KOPT-K1 (cell line): ENCODE data around the gene PRUNE2.
"Not testable (repeated sequence)": the region's sequence is repeated elsewhere in the genome, so short reads cannot be mapped to it uniquely, and the experiment has no call there.

Experiments used
- H3K27ac ChIP-seq: fragments of 200-600 bp; sonication (generic); 2 replicates; pipeline ENCODE4 v1.5.1; 2016; ENCODE audit warnings: antibody characterized with exemption, mild to moderate bottlenecking, low read depth, low read length; ENCODE audit not compliant: poor library complexity, severe bottlenecking
- H3K36me3 ChIP-seq: fragments of 200-600 bp; sonication (generic); 2 replicates; pipeline ENCODE4 v1.5.1; 2017; ENCODE audit warnings: antibody characterized with exemption, mild to moderate bottlenecking, low read length, moderate library complexity; ENCODE audit not compliant: insufficient read depth
- H3K9me3 ChIP-seq: fragments of 200-600 bp; sonication (generic); 2 replicates; pipeline ENCODE4 v1.5.1; 2017; ENCODE audit warnings: antibody characterized with exemption, low read length, mild to moderate bottlenecking; ENCODE audit not compliant: insufficient read depth, poor library complexity, severe bottlenecking

The PRUNE2 gene

DNA sequence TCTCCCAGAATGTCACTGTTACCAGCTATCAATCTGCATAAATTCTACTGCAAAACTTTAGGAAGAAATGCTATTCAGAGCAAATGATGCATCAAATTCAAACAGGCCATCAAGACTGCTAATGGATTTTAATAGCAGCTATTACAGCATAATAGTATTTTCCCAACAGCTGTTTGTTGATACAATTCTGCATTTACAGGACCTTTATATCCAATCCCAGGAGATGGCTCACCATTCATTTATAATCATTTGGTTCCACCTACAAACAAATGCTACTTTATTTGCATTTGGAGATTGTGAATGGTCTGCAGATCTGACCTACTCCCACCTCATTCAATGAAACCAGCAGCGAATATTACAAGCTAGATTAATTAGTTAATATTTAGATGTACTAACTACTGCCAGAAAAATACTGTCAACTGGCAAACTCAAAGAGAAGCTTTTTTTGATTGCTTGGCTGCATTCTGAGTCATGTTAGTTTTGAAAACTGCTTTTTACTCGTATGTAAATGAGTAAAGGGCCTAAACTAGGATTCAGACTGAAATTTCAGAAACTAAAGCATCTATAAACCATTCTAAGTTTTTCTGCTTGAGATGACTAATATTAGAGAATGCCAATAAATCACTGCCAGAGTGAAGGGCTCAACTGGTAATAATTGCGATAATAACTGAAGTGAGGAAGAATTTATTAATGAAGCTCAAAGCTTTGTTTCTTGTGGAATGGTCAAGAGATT lies 148.8 kb downstream of the PRUNE2 start:
- no peak overlapping the region for H3K27ac ChIP-seq
- no peaks in the 10 kb centered on the region for H3K36me3 ChIP-seq
- no peaks in the 10 kb centered on the region for H3K9me3 ChIP-seq

GRCh38 chr9:76756268-76756640 lies 149.7 kb downstream of the PRUNE2 start:
- Histone ChIP-seq H3K27ac (no peak overlapping the region), H3K9me3 (no peaks in the 10 kb centered on the region), H3K36me3 (no peaks in the 10 kb centered on the region)

- Histone ChIP-seq H3K9me3 (no peaks in the 10 kb centered on the region), H3K36me3 (no peaks in the 10 kb centered on the region), H3K27ac (no peak overlapping the region)
Observed at GRCh38 chr9:76751001-76751400, 154.9 kb downstream of the PRUNE2 start.

GRCh38 chr9:76744336-76744735 lies 161.6 kb downstream of the PRUNE2 start:
- Histone ChIP-seq H3K27ac (no peak overlapping the region), H3K36me3 (no peaks in the 10 kb centered on the region), H3K9me3 (peaks cover 15% of the 10 kb centered on the region)

GRCh38 chr9:76743931-76744330 lies 162.0 kb downstream of the PRUNE2 start:
- Histone ChIP-seq H3K9me3 (peaks cover 15% of the 10 kb centered on the region), H3K27ac (no peak overlapping the region), H3K36me3 (no peaks in the 10 kb centered on the region)

DNA sequence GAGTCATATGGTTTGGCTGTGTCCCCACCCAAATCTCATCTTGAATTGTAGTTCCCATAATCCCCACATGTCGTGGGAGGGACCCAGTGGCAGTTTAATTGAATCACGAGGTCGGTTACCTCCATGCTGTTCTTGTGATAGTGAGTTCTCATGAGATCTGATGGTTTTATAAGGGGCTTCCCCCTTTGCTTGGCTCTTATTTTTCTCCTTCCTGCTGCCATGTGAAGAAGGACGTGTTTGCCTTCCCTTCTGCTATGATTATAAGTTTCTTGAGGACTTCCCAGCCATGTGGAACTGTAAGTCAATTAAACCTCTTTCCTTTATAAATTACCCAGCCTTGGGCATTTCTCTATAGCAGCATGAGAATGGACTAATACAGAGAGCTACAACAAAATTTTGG lies 163.0 kb downstream of the PRUNE2 start:
- H3K27ac ChIP-seq: not testable (repeated sequence)

DNA sequence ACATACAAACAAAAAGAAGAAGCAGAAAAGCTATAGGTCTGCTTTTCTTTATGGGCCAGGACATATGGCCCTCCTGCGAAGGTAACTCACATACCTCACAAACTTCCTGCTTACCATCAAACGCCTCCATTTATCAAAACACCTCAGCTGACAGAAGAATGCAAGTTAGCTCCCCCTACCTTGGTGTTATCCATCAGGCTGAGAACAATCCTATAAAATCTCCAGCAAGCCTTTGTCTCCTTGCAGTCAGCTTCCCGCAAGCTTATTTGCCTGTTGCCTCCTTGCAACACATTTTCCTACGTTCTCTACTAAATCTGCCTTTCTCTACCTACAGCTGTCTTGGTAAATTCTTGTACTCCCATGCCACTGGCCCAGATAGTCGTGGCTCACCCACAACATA lies 164.4 kb downstream of the PRUNE2 start:
- Histone ChIP-seq H3K27ac (no peak overlapping the region), H3K9me3 (peaks cover 15% of the 10 kb centered on the region), H3K36me3 (no peaks in the 10 kb centered on the region)

More for the DNA sequence above, 163.0 kb downstream of the PRUNE2 start:
- peaks cover 15% of the 10 kb centered on the region for H3K9me3 ChIP-seq
- not testable (repeated sequence) for H3K36me3 ChIP-seq

DNA sequence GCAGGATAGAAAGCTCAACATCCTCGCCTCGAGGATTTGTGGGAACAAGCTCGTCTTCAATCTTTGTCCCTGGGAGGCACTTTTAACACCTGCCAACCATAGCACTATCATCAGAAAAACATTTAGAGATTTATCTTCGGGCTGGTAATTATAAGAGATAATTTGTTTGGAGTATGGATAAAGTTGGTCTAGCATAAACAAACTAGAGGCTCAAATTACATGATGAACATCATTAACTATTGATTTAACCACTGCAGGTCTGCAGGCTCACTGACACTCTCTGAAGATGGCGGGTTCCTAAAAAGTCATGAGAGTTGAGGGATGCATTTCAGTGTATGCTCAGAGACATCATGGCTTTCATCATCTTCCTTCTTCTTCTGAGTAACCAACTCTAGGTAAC lies 167.5 kb downstream of the PRUNE2 start:
- Histone ChIP-seq H3K9me3 (peaks cover 7% of the 10 kb centered on the region), H3K36me3 (no peaks in the 10 kb centered on the region), H3K27ac (no peak overlapping the region)

GRCh38 chr9:76737154-76737902 lies 168.6 kb downstream of the PRUNE2 start:
- no peak overlapping the region for H3K27ac ChIP-seq
- H3K9me3 ChIP-seq: no peaks in the 10 kb centered on the region
- no peaks in the 10 kb centered on the region for H3K36me3 ChIP-seq

DNA sequence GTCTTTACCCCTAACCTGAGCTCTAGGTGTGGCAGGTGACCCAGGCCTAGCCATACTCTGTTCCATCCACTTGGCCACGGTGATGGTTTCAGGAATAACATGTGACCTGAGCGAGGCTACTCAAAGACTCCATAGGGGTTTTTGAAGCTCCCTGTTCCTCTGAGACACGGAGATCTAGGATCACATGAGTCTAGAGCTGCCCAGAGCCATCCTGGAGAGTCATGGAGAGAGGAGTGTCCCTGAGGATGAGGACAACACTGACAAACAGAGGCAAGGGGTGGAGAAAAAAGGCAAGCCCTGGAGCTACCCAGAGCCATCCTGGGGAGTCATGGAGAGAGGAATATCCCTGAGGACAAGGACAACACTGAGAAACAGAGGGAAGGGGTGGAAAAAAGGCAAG lies 171.2 kb downstream of the PRUNE2 start:
- no peaks in the 10 kb centered on the region for H3K36me3 ChIP-seq

GRCh38 chr9:76733096-76733495 lies 172.8 kb downstream of the PRUNE2 start:
- Histone ChIP-seq H3K36me3 (no peaks in the 10 kb centered on the region), H3K27ac (no peak overlapping the region), H3K9me3 (no peaks in the 10 kb centered on the region)

More for the DNA sequence above, 171.2 kb downstream of the PRUNE2 start:
- no peak overlapping the region for H3K27ac ChIP-seq
- H3K9me3 ChIP-seq: no peaks in the 10 kb centered on the region

DNA sequence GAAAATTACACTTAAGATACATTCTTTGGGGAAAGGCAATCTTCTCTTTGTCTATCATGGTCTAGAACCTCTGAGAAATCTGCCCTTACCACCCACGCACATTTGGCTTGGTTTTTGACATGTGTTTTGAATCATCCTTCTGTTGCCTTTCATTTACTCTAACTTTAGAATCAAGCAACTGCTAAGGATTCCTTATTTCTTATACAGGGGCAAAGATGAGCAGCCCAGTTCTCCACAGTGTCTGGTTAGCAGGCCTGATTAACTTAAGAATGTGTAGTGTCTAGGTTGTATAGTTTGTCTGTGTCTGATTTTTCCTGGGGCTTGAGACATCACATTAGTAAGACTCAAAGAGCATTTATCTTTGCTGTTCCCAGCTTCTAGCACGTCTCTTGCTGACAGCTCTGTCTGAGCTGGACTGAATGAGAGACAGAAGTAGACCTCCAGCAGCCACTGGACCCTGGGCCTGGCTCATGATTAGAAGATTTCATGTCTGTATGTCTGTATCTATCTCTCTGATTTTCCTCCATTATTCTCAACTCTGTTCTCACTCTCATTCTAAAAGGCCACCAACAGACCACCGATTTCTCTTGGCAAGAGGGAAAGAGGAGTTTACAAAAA lies 173.5 kb downstream of the PRUNE2 start:
- no peak overlapping the region for H3K27ac ChIP-seq
- no peaks in the 10 kb centered on the region for H3K36me3 ChIP-seq
- no peaks in the 10 kb centered on the region for H3K9me3 ChIP-seq

DNA sequence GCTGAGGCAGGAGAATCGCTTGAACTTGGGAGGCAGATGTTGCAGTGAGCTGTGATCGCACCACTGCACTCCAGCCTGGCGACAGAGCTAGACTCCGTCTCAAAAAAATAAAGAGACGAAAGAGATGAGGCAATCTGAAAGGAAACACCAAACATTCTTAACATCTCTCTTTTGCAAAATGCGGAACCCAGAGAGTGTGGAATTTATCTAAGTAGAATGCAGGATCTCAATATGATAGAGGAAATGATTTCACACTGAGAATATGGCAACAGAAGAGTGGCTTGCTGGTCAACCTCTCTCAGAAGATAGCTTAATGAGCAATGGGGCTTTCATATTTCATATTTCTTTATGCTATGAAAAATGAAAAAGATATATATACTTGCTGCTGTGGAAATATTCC lies 175.1 kb downstream of the PRUNE2 start:
- Histone ChIP-seq H3K36me3 (no peaks in the 10 kb centered on the region), H3K27ac (no peak overlapping the region), H3K9me3 (no peaks in the 10 kb centered on the region)

- Histone ChIP-seq H3K9me3 (no peaks in the 10 kb centered on the region), H3K36me3 (no peaks in the 10 kb centered on the region), H3K27ac (no peak overlapping the region)
Observed at GRCh38 chr9:76729980-76730737, 175.8 kb downstream of the PRUNE2 start.

DNA sequence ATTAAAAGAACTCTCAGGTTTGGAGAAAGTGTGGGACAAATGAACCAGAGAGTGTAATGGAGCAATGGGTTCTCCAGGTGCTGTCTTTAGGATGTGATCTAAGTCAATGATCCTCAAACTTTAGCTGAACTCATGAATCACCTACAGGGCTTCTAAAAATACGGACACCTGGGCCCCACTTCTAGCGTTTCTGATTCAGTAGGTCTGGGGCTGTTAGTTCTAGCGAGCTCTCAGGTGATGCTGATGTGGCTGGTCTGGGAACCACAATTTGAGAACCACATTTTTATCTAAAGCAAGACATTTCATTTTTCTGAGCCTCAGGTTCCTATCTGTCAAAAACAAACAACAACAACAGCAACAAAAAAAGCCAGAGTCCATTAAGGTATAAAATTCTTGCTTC lies 176.8 kb downstream of the PRUNE2 start:
- no peaks in the 10 kb centered on the region for H3K9me3 ChIP-seq
- H3K27ac ChIP-seq: no peak overlapping the region
- no peaks in the 10 kb centered on the region for H3K36me3 ChIP-seq
